Ammon's horn (tissue), 1 donor: Measurements from ENCODE around the gene ESR2.
"Not testable (repeated sequence)": the region's sequence is repeated elsewhere in the genome, so short reads cannot be mapped to it uniquely, and the experiment has no call there.

Source experiments
- DNase-seq: peaks from one replicate; pipeline ENCODE4 v3.0.0-alpha.2; 2016; ENCODE audit warnings: low spot score

The ESR2 gene

GRCh38 chr14:64037869-64038745, 256.1 kb downstream of the ESR2 start:
- not testable (repeated sequence) for DNase-seq

- no peak for DNase-seq
These were observed 259.0 kb downstream of the ESR2 start for GRCh38 chr14:64035143-64035542.
